IPS DF 6.9 (cell line): ENCODE measurements around the gene CSPG5.

Experiments used
- DNase-seq: peaks from one replicate; pipeline ENCODE4 v3.0.0-alpha.2; 2013; ENCODE audit warnings: low read depth, low spot score
- H3K27ac ChIP-seq: one replicate; pipeline ENCODE4 v1.5.1; 2013; ENCODE audit warnings: low read length, control low read depth
- H3K27me3 ChIP-seq: 2 replicates; pipeline ENCODE4 v1.6.1; 2013; ENCODE audit warnings: mild to moderate bottlenecking, low read length; ENCODE audit not compliant: control insufficient read depth, insufficient read depth
- H3K36me3 ChIP-seq: 2 replicates; pipeline ENCODE4 v1.6.1; 2013; ENCODE audit warnings: low read length; ENCODE audit not compliant: control insufficient read depth, insufficient read depth
- H3K4me1 ChIP-seq: 2 replicates; pipeline ENCODE4 v1.6.1; 2013; ENCODE audit warnings: low read length; ENCODE audit not compliant: control insufficient read depth, insufficient read depth
- H3K4me3 ChIP-seq: 2 replicates; pipeline ENCODE4 v1.5.1; 2013; ENCODE audit warnings: mild to moderate bottlenecking, low read length
- H3K9me3 ChIP-seq: 2 replicates; pipeline ENCODE4 v1.6.1; 2013; ENCODE audit warnings: low read length, inconsistent platforms; ENCODE audit not compliant: control insufficient read depth, insufficient read depth
- WGBS: extraction: QIAGEN DNeasy Blood & Tissue Kit; methylation state at CpG from one replicate; pipeline ENCODE4 v1.1.7; 2013; ENCODE audit warnings: mixed read lengths, missing lambda C conversion rate; ENCODE audit not compliant: insufficient read length, insufficient coverage; 5-methylcytosine and 5-hydroxymethylcytosine counted together

The CSPG5 gene

GRCh38 chr3:47610583-47610982 is 31.9 kb upstream of the CSPG5 start:
- H3K4me3 ChIP-seq, result no peak overlapping the region
- DNase-seq, result no peak
- H3K36me3 ChIP-seq, result peaks cover 10% of the 10 kb centered on the region; the same call in 1 of the 2 replicates
- no peak overlapping the region for H3K27ac ChIP-seq
- no peaks in the 10 kb centered on the region for H3K27me3 ChIP-seq
- no peaks in the 10 kb centered on the region for H3K9me3 ChIP-seq
- no peaks in the 10 kb centered on the region for H3K4me1 ChIP-seq
- WGBS, result no CpG with 5 or more reads among the region's 3 CpGs

GRCh38 chr3:47607335-47607734 is 28.7 kb upstream of the CSPG5 start:
- H3K27ac ChIP-seq, result no peak overlapping the region
- H3K36me3 ChIP-seq, result peaks cover 15% of the 10 kb centered on the region; the same call in 1 of the 2 replicates
- WGBS, result no CpG with 5 or more reads among the region's 2 CpGs
- no peak for DNase-seq
- H3K4me3 ChIP-seq, result no peak overlapping the region
- no peaks in the 10 kb centered on the region for H3K27me3 ChIP-seq
- no peaks in the 10 kb centered on the region for H3K4me1 ChIP-seq
- H3K9me3 ChIP-seq, result no peaks in the 10 kb centered on the region

GRCh38 chr3:47606165-47606564 is 27.5 kb upstream of the CSPG5 start:
- Histone ChIP-seq H3K9me3 (no peaks in the 10 kb centered on the region), H3K27ac (no peak overlapping the region), H3K4me3 (no peak overlapping the region), H3K4me1 (no peaks in the 10 kb centered on the region), H3K27me3 (no peaks in the 10 kb centered on the region), H3K36me3 (peaks cover 19% of the 10 kb centered on the region; the same call in 1 of the 2 replicates)
- no CpG with 5 or more reads among the region's 5 CpGs for WGBS
- no peak for DNase-seq

- Histone ChIP-seq H3K27ac (no peak overlapping the region), H3K27me3 (no peaks in the 10 kb centered on the region), H3K9me3 (no peaks in the 10 kb centered on the region), H3K36me3 (peaks cover 19% of the 10 kb centered on the region; the same call in 1 of the 2 replicates), H3K4me1 (no peaks in the 10 kb centered on the region), H3K4me3 (no peak overlapping the region)
- no peak for DNase-seq
- WGBS, result no CpG with 5 or more reads among the region's 2 CpGs
Observed at GRCh38 chr3:47605652-47606051, 27.0 kb upstream of the CSPG5 start.

- no CpG with 5 or more reads among the region's 2 CpGs for WGBS
- H3K36me3 ChIP-seq, result peaks cover 14% of the 10 kb centered on the region; the same call in 1 of the 2 replicates
- no peaks in the 10 kb centered on the region for H3K4me1 ChIP-seq
- no peak overlapping the region for H3K4me3 ChIP-seq
- H3K9me3 ChIP-seq, result no peaks in the 10 kb centered on the region
- H3K27ac ChIP-seq, result no peak overlapping the region
- no peaks in the 10 kb centered on the region for H3K27me3 ChIP-seq
- DNase-seq, result no peak
Observed at GRCh38 chr3:47604145-47604544, 25.5 kb upstream of the CSPG5 start.

GRCh38 chr3:47603332-47603731 is 24.7 kb upstream of the CSPG5 start:
- H3K4me1 ChIP-seq, result no peaks in the 10 kb centered on the region
- no peak overlapping the region for H3K4me3 ChIP-seq
- peaks cover 13% of the 10 kb centered on the region; the same call in 1 of the 2 replicates for H3K36me3 ChIP-seq
- DNase-seq, result no peak
- H3K9me3 ChIP-seq, result no peaks in the 10 kb centered on the region
- H3K27me3 ChIP-seq, result no peaks in the 10 kb centered on the region
- H3K27ac ChIP-seq, result no peak overlapping the region

GRCh38 chr3:47601281-47601680 is 22.6 kb upstream of the CSPG5 start:
- H3K36me3 ChIP-seq, result peaks cover 11% of the 10 kb centered on the region; the same call in 1 of the 2 replicates
- WGBS, result no CpG with 5 or more reads among the region's 3 CpGs
- H3K27ac ChIP-seq, result no peak overlapping the region
- H3K4me1 ChIP-seq, result no peaks in the 10 kb centered on the region
- DNase-seq, result no peak
- no peaks in the 10 kb centered on the region for H3K27me3 ChIP-seq
- no peak overlapping the region for H3K4me3 ChIP-seq
- no peaks in the 10 kb centered on the region for H3K9me3 ChIP-seq

GRCh38 chr3:47594792-47595191 is 16.1 kb upstream of the CSPG5 start:
- DNase-seq, result no peak
- Histone ChIP-seq H3K4me1 (no peaks in the 10 kb centered on the region), H3K27ac (no peak overlapping the region), H3K27me3 (no peaks in the 10 kb centered on the region), H3K4me3 (no peak overlapping the region), H3K36me3 (peaks cover 8% of the 10 kb centered on the region), H3K9me3 (no peaks in the 10 kb centered on the region)
- no CpG with 5 or more reads among the region's 3 CpGs for WGBS

- whole genome bisulfite sequencing, result no CpG with 5 or more reads among the region's 4 CpGs
- DNase-seq, result no peak
- Histone ChIP-seq H3K27me3 (no peaks in the 10 kb centered on the region), H3K9me3 (no peaks in the 10 kb centered on the region), H3K4me3 (no peak overlapping the region), H3K36me3 (peaks cover 19% of the 10 kb centered on the region), H3K4me1 (no peaks in the 10 kb centered on the region), H3K27ac (no peak overlapping the region)
Observed at GRCh38 chr3:47592066-47592795, 13.6 kb upstream of the CSPG5 start.

- Histone ChIP-seq H3K27ac (no peak overlapping the region), H3K36me3 (peaks cover 20% of the 10 kb centered on the region), H3K9me3 (no peaks in the 10 kb centered on the region), H3K27me3 (no peaks in the 10 kb centered on the region), H3K4me1 (no peaks in the 10 kb centered on the region), H3K4me3 (no peak overlapping the region)
- 100% methylated on average over 1 of the region's 2 CpGs for WGBS
- DNase-seq, result no peak
Observed at GRCh38 chr3:47590216-47590615, 11.6 kb upstream of the CSPG5 start.

GRCh38 chr3:47588587-47588986 is 9.9 kb upstream of the CSPG5 start:
- Histone ChIP-seq H3K9me3 (no peaks in the 10 kb centered on the region), H3K4me3 (no peak overlapping the region), H3K4me1 (no peaks in the 10 kb centered on the region; the same call in 1 of the 2 replicates), H3K27ac (no peak overlapping the region), H3K36me3 (peaks cover 20% of the 10 kb centered on the region), H3K27me3 (no peaks in the 10 kb centered on the region)
- no CpG with 5 or more reads among the region's 4 CpGs for WGBS
- DNase-seq, result no peak
